Astrocyte (in vitro differentiated cells and primary cell): ENCODE data around the gene NLGN4Y.

Experiments used
- EZH2 ChIP-seq: IDR thresholded peaks from 2 replicates; pipeline ENCODE4 v1.6.1; 2012; ENCODE audit warnings: mild to moderate bottlenecking, low read length, inconsistent platforms; ENCODE audit not compliant: insufficient read depth
- TF ChIP-seq, protein P1 (sequence below): IDR thresholded peaks from 2 replicates; pipeline ENCODE4 v1.5.1; 2011; ENCODE audit warnings: low read depth, mild to moderate bottlenecking, inconsistent platforms, low read length, moderate library complexity; ENCODE audit not compliant: insufficient read depth

DNA sequence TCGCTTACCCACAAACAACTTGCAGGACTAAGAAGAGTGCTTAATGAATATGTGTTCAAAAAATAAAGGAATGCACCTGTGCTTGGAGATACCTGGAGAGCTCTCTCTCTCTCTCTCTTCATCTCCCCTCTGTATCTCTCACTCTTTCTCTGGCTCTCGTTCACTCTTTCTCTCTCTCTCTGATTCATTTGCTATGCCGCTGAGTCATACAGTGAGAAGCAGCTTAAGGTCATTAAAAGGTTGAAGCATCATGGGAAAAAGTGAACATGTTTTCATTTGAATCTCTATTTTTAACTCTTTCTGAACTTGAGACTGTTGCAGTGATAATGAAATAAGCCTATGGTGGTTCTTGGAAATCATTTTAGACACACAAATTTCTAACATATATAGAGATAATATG, 277.8 kb downstream of the NLGN4Y start:
- no peak for TF ChIP-seq EZH2
- TF ChIP-seq, protein P1, sequence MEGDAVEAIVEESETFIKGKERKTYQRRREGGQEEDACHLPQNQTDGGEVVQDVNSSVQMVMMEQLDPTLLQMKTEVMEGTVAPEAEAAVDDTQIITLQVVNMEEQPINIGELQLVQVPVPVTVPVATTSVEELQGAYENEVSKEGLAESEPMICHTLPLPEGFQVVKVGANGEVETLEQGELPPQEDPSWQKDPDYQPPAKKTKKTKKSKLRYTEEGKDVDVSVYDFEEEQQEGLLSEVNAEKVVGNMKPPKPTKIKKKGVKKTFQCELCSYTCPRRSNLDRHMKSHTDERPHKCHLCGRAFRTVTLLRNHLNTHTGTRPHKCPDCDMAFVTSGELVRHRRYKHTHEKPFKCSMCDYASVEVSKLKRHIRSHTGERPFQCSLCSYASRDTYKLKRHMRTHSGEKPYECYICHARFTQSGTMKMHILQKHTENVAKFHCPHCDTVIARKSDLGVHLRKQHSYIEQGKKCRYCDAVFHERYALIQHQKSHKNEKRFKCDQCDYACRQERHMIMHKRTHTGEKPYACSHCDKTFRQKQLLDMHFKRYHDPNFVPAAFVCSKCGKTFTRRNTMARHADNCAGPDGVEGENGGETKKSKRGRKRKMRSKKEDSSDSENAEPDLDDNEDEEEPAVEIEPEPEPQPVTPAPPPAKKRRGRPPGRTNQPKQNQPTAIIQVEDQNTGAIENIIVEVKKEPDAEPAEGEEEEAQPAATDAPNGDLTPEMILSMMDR: no peak
